AG04449 (cell line): ENCODE measurements around the gene KCNN1.

Experiments used
- CTCF ChIA-PET: fragments of 350-600 bp; formaldehyde crosslinking; extraction: SDS; loops from one replicate; lab custom pipeline; 2021; ENCODE audit warnings: antibody characterized with exemption; lab: Yijun Ruan, JAX
- POLR2A ChIA-PET: fragments of 400-600, 350-600 bp; formaldehyde crosslinking; extraction: SDS; loops from one replicate; lab custom pipeline; 2020; ENCODE audit warnings: antibody characterized with exemption, inconsistent platforms; lab: Yijun Ruan, JAX
- DNase-seq: peaks from one replicate; pipeline ENCODE4 v3.0.0-alpha.2; 2010; ENCODE audit warnings: low read depth, low spot score
- H3K4me3 ChIP-seq: 2 replicates; pipeline ENCODE4 v1.5.1; 2011; ENCODE audit warnings: low read depth, mild to moderate bottlenecking, control low read depth, low read length
- TF ChIP-seq, protein P1 (sequence below): IDR thresholded peaks from one replicate; pipeline ENCODE4 v1.5.1; 2011; ENCODE audit warnings: mild to moderate bottlenecking, moderate library complexity, low read length, control low read depth, inconsistent platforms; ENCODE audit not compliant: insufficient read depth; ENCODE audit errors: missing control alignments

KCNN1 gene

GRCh38 chr19:17954401-17954800 is 12.5 kb upstream of the KCNN1 start:
- TF ChIP-seq, protein P1, sequence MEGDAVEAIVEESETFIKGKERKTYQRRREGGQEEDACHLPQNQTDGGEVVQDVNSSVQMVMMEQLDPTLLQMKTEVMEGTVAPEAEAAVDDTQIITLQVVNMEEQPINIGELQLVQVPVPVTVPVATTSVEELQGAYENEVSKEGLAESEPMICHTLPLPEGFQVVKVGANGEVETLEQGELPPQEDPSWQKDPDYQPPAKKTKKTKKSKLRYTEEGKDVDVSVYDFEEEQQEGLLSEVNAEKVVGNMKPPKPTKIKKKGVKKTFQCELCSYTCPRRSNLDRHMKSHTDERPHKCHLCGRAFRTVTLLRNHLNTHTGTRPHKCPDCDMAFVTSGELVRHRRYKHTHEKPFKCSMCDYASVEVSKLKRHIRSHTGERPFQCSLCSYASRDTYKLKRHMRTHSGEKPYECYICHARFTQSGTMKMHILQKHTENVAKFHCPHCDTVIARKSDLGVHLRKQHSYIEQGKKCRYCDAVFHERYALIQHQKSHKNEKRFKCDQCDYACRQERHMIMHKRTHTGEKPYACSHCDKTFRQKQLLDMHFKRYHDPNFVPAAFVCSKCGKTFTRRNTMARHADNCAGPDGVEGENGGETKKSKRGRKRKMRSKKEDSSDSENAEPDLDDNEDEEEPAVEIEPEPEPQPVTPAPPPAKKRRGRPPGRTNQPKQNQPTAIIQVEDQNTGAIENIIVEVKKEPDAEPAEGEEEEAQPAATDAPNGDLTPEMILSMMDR = no peak
- no peak overlapping the region for H3K4me3 ChIP-seq
- DNase-seq = no peak
- POLR2A ChIA-PET = no interaction called here
- CTCF ChIA-PET = interaction anchor here (0.7 kb wide), 1 partner anchor 105 kb away, joined by 3 read pairs; no protein-coding TSS in a partner anchor

GRCh38 chr19:17957149-17957849 is 9.6 kb upstream of the KCNN1 start:
- H3K4me3 ChIP-seq = no peak overlapping the region
- TF ChIP-seq, protein P1 = no peak
- CTCF ChIA-PET = interaction anchor here (1.1 to 4.2 kb wide), 7 partner anchors 9 to 24 kb away, joined by 3 to 21 read pairs (median 5); partner anchors contain the start of gene CCDC124
- no peak for DNase-seq
- POLR2A ChIA-PET = interaction anchor here (1.1 kb wide), 1 partner anchor 98 kb away, joined by 4 read pairs; the partner anchor contains the start of gene RPL18A

- H3K4me3 ChIP-seq = no peak overlapping the region
- CTCF ChIA-PET = interaction anchor here (1.0 to 4.2 kb wide), 7 partner anchors 8 to 37 kb away, joined by 3 to 21 read pairs (median 4); partner anchors contain the start of gene CCDC124
- POLR2A ChIA-PET = interaction anchor here (1.1 kb wide), 1 partner anchor 98 kb away, joined by 4 read pairs; the partner anchor contains the start of gene RPL18A
- TF ChIP-seq, protein P1 = no peak
- DNase-seq = no peak
Measured at GRCh38 chr19:17957885-17958284, 9.0 kb upstream of the KCNN1 start.

- ChIA-PET CTCF (interaction anchor here (1.4 kb wide), 1 partner anchor 31 kb away, joined by 3 read pairs; no protein-coding TSS in a partner anchor), POLR2A (no interaction called here)
- TF ChIP-seq, protein P1 = no peak
- no peak overlapping the region for H3K4me3 ChIP-seq
- no peak for DNase-seq
Measured at GRCh38 chr19:17963936-17964691, 2.8 kb upstream of the KCNN1 start.

DNA sequence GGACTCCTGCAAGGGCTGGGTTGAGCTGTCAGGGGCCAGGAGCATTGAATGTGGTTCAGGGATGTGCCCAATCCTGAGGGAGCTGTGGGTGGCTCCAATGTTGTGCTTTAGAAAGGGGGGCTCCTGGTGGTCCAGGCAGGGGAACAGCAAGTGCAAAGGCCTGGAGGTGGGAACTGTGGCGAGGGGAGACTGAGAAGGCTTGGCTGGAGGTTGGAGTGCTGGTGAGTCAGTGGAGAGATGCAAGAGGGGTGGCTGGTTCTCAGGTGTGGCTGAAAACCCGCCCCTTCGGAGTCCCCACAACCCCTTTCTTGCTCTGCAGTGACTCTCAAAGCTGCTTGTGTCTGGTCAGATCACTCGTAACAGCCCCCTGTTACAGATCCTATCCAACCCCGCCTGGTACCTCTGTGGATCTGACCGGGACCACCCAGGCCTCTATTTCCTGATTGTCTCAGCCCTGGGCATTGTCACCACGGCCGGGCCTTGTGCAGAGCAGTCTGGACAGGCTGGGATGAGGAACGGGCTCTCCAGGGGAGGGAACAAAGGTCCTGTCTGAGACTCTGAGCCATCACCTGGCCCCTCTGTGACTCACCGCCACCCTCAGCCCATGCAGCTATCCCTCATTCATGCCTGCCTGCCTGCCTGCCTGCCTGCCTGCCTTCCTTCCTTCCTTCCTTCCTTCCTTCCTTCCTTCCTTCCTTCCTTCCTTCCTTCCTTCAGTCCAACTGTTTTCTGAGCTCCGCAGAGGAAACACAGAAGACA is 1.4 kb upstream of the KCNN1 start:
- TF ChIP-seq, protein P1 = no peak
- H3K4me3 ChIP-seq = no peak overlapping the region
- CTCF ChIA-PET = interaction anchor here (0.6 to 1.0 kb wide), 2 partner anchors 8 to 144 kb away, joined by 3 read pairs; no protein-coding TSS in a partner anchor
- no peak for DNase-seq
- POLR2A ChIA-PET = no interaction called here
